NB4 (cell line): ENCODE data around the gene HDAC4.

Source experiments
- DNase-seq: peaks from one replicate; pipeline ENCODE4 v3.0.0; 2010; ENCODE audit warnings: low read depth
- H3K4me3 ChIP-seq: one replicate; pipeline ENCODE4 v1.5.1; 2011; ENCODE audit warnings: mild to moderate bottlenecking, low read depth, low read length, moderate library complexity
- CTCF ChIP-seq: IDR thresholded peaks from one replicate; pipeline ENCODE4 v1.5.1; 2012; ENCODE audit warnings: low read depth, low read length
- MAX ChIP-seq: IDR thresholded peaks from 2 replicates; pipeline ENCODE4 v1.6.1; 2011; ENCODE audit warnings: low read depth, low read length
- MYC ChIP-seq: IDR thresholded peaks from 2 replicates; pipeline ENCODE4 v1.6.1; 2011; ENCODE audit warnings: low read depth, low read length
- POLR2A ChIP-seq: IDR thresholded peaks from 2 replicates; pipeline ENCODE4 v1.6.1; 2011; ENCODE audit warnings: mild to moderate bottlenecking; ENCODE audit not compliant: insufficient read length; ENCODE audit errors: extremely low read depth

Gene HDAC4

GRCh38 chr2:239365782-239366435 lies 34.9 kb downstream of the HDAC4 start:
- no peak for TF ChIP-seq MAX
- TF ChIP-seq MYC: no peak
- no peak for TF ChIP-seq POLR2A
- TF ChIP-seq CTCF: no peak
- DNase-seq: no peak
- no peak overlapping the region for H3K4me3 ChIP-seq

GRCh38 chr2:239365071-239365781 lies 35.6 kb downstream of the HDAC4 start:
- no peak for TF ChIP-seq POLR2A
- TF ChIP-seq MYC: no peak
- no peak for TF ChIP-seq CTCF
- TF ChIP-seq MAX: no peak
- no peak overlapping the region for H3K4me3 ChIP-seq
- DNase-seq: no peak

- TF ChIP-seq MAX (no peak), CTCF (peak; percentile 24)
- DNase-seq: peak; percentile 83
- H3K4me3 ChIP-seq: no peak overlapping the region
Observed at GRCh38 chr2:239363946-239364637, 36.7 kb downstream of the HDAC4 start.

GRCh38 chr2:239362507-239362906 lies 38.3 kb downstream of the HDAC4 start:
- no peak overlapping the region for H3K4me3 ChIP-seq
- no peak for DNase-seq
- TF ChIP-seq MYC (no peak), MAX (no peak)

- no peak overlapping the region for H3K4me3 ChIP-seq
- peak; percentile 34 for DNase-seq
- TF ChIP-seq CTCF (peak; percentile 7), POLR2A (no peak), MYC (no peak), MAX (no peak)
Observed at GRCh38 chr2:239361311-239361642, 39.5 kb downstream of the HDAC4 start.
